ENCODE measurements around the gene HAND2.

DNA sequence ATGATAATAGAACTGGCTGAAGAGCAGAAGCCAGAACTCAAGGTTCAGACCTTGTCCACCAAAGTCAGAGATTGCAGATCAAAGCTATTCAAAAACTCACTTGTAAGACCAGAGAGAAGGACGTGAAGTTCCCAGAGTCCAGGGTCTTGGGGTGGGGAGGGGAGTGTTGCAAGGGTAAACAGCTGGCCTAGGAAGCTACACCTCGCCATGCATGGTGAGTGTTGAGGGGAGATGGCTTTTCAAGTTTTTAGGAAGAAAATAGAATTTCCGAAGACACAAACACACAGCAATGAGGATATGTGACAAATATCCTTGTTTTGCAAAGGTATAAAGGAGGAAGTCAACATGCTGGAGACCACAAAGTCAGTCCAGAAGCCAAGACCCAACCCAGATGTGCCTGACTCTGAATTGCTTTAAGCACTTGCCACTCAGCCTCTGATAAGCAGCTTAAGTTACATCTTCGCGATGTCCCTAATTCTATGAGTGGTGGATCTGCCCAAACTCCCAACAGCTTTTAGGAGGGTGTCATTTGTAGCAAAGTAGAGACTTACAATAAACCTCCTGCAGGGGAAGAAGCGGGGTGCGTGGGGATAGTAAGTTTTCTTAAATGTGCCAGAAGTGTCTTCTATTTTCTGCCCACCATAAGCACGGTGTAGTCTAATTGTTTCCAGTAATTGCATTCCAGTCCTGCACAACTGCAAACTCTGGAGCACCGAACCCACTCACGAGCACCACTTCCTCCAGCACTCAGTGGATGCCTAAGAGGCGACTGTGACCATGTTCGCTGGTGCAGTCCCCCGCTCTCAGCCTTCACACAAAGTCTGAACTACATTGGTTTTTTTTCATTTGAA lies 26.5 kb downstream of the HAND2 start:
- TF ChIP-seq, protein P1, sequence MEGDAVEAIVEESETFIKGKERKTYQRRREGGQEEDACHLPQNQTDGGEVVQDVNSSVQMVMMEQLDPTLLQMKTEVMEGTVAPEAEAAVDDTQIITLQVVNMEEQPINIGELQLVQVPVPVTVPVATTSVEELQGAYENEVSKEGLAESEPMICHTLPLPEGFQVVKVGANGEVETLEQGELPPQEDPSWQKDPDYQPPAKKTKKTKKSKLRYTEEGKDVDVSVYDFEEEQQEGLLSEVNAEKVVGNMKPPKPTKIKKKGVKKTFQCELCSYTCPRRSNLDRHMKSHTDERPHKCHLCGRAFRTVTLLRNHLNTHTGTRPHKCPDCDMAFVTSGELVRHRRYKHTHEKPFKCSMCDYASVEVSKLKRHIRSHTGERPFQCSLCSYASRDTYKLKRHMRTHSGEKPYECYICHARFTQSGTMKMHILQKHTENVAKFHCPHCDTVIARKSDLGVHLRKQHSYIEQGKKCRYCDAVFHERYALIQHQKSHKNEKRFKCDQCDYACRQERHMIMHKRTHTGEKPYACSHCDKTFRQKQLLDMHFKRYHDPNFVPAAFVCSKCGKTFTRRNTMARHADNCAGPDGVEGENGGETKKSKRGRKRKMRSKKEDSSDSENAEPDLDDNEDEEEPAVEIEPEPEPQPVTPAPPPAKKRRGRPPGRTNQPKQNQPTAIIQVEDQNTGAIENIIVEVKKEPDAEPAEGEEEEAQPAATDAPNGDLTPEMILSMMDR (conservative IDR thresholded peaks at IDR 0.05; ENCODE audit: low read depth in 2 of 2): no peak
- TF ChIP-seq EZH2 (IDR thresholded peaks at IDR 0.05; ENCODE audit: low read depth, unreplicated experiment): peak; percentile 56
- TF ChIP-seq ZNF114 (CRISPR knock-in tag; IDR thresholded peaks at IDR 0.05): no peak
- TF ChIP-seq, protein P2, sequence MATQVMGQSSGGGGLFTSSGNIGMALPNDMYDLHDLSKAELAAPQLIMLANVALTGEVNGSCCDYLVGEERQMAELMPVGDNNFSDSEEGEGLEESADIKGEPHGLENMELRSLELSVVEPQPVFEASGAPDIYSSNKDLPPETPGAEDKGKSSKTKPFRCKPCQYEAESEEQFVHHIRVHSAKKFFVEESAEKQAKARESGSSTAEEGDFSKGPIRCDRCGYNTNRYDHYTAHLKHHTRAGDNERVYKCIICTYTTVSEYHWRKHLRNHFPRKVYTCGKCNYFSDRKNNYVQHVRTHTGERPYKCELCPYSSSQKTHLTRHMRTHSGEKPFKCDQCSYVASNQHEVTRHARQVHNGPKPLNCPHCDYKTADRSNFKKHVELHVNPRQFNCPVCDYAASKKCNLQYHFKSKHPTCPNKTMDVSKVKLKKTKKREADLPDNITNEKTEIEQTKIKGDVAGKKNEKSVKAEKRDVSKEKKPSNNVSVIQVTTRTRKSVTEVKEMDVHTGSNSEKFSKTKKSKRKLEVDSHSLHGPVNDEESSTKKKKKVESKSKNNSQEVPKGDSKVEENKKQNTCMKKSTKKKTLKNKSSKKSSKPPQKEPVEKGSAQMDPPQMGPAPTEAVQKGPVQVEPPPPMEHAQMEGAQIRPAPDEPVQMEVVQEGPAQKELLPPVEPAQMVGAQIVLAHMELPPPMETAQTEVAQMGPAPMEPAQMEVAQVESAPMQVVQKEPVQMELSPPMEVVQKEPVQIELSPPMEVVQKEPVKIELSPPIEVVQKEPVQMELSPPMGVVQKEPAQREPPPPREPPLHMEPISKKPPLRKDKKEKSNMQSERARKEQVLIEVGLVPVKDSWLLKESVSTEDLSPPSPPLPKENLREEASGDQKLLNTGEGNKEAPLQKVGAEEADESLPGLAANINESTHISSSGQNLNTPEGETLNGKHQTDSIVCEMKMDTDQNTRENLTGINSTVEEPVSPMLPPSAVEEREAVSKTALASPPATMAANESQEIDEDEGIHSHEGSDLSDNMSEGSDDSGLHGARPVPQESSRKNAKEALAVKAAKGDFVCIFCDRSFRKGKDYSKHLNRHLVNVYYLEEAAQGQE (IDR thresholded peaks at IDR 0.05; ENCODE audit: unreplicated experiment): no peak
- no peak for TF ChIP-seq JUNB (IDR thresholded peaks at IDR 0.05; ENCODE audit: unreplicated experiment)
- no peak for TF ChIP-seq EZH2phosphoT487 (IDR thresholded peaks at IDR 0.05; ENCODE audit: unreplicated experiment)
- no peak for TF ChIP-seq POLR2AphosphoS5 (IDR thresholded peaks at IDR 0.05; ENCODE audit: low read depth)
- TF ChIP-seq NANOG (IDR thresholded peaks at IDR 0.05; ENCODE audit: borderline replicate concordance): no peak
- TF ChIP-seq ZNF462 (CRISPR knock-in tag; IDR thresholded peaks at IDR 0.05): no peak
- no peak for TF ChIP-seq CREB1 (CRISPR knock-in tag; IDR thresholded peaks at IDR 0.05; ENCODE audit: low read depth)
- no peak for TF ChIP-seq ZNF331 (CRISPR knock-in tag; IDR thresholded peaks at IDR 0.05; ENCODE audit: low read depth)
- no peak for TF ChIP-seq ETS1 (IDR thresholded peaks at IDR 0.05)
- no peak for TF ChIP-seq STAT1 (IDR thresholded peaks at IDR 0.05; ENCODE audit: unreplicated experiment)

All from GM23338 (cell line).